GM12878 (cell line): Measurements from ENCODE around the gene PRKCD. TPM values are rescaled to one million over a fixed set of nuclear protein-coding genes. Genes with fewer than 3 reads are reported as not detected.
A peak's percentile ranks its signal among the peaks of the same experiment; 100 is the strongest.

Experiments used
- ATAC-seq: fragments of 200-7000 bp; cut with Tn5 transposase; 3 replicates; pipeline ENCODE4 v1.9.1; 2020; ENCODE audit warnings: mild to moderate bottlenecking, moderate library complexity
- BruUV-seq: library from RNA; stranded (reverse); fragments of 400-500 nt; replicated peaks from 2 replicates; lab custom pipeline; 2021; lab: Mats Ljungman, UMichigan
- CTCF ChIA-PET: fragments of 300-600 bp; sonication (Branson Sonifier 250); formaldehyde crosslinking; extraction: SDS; loops from one replicate; lab custom pipeline; 2021; ENCODE audit warnings: inconsistent platforms; lab: Yijun Ruan, JAX
- POLR2A ChIA-PET: fragments of 350-600 bp; formaldehyde crosslinking; extraction: SDS; loops from one replicate; lab custom pipeline; 2021; ENCODE audit warnings: inconsistent platforms; lab: Charles Lee
- RAD21 ChIA-PET: fragments of 300-600 bp; sonication (Branson Sonifier 250); formaldehyde crosslinking; loops from one replicate; lab custom pipeline; 2023; ENCODE audit warnings: antibody characterized with exemption; ENCODE audit not compliant: unreplicated experiment; lab: Charles Lee
- SMC1A ChIA-PET: fragments of 300-600 bp; sonication (Branson Sonifier 250); formaldehyde crosslinking; loops from one replicate; lab custom pipeline; 2023; ENCODE audit not compliant: unreplicated experiment, uncharacterized antibody; lab: Charles Lee
- DNase-seq: peaks from one replicate; pipeline ENCODE4 v3.0.0-alpha.2; 2011; ENCODE audit warnings: low read depth, low spot score
- FAIRE-seq: peaks from 3 replicates; lab custom pipeline; 2011; peaks lifted over from hg19 to GRCh38; lab: Jason Lieb, UNC
- H2AFZ ChIP-seq: 2 replicates; pipeline ENCODE4 v1.6.0; 2011; ENCODE audit warnings: low read depth, low read length, control low read depth; ENCODE audit not compliant: control insufficient read depth
- H3K27ac ChIP-seq: 2 replicates; pipeline ENCODE4 v1.5.1; 2011; ENCODE audit warnings: control low read depth; ENCODE audit not compliant: control insufficient read depth, insufficient read depth
- H3K27me3 ChIP-seq, 2 experiments: replicated peaks in 1 of 2; 2 replicates each; pipeline versions ENCODE4 v1.6.0 to v1.6.1; 2011; ENCODE audit warnings: low read length in 1 of 2; ENCODE audit not compliant: control insufficient read depth in 2 of 2, insufficient read depth in 2 of 2
- H3K36me3 ChIP-seq, 2 experiments: 2 replicates each; pipeline ENCODE4 v1.5.1; 2011; ENCODE audit warnings: low read length in 1 of 2; ENCODE audit not compliant: control insufficient read depth in 2 of 2, insufficient read depth in 2 of 2
- H3K4me1 ChIP-seq: 2 replicates; pipeline ENCODE4 v1.6.1; 2011; ENCODE audit warnings: mild to moderate bottlenecking, low read length, moderate library complexity, mixed read lengths; ENCODE audit not compliant: control insufficient read depth, insufficient read depth
- H3K4me2 ChIP-seq: 2 replicates; pipeline ENCODE4 v1.6.0; 2011; ENCODE audit warnings: control low read depth; ENCODE audit not compliant: control insufficient read depth, insufficient read depth
- H3K4me3 ChIP-seq: fragments of 200-600 bp; sonication (generic); 2 replicates; pipeline ENCODE4 v1.5.1; 2016
- H3K79me2 ChIP-seq: 2 replicates; pipeline ENCODE4 v1.6.0; 2011; ENCODE audit warnings: low read length; ENCODE audit not compliant: control insufficient read depth, insufficient read depth
- H3K9ac ChIP-seq: 2 replicates; pipeline ENCODE4 v1.8.0; 2011; ENCODE audit warnings: low read length, control low read depth, mixed read lengths; ENCODE audit not compliant: control insufficient read depth, insufficient read depth
- H3K9me3 ChIP-seq: replicated peaks from 3 replicates; pipeline ENCODE4 v1.5.1; 2011; ENCODE audit warnings: mild to moderate bottlenecking, low read length; ENCODE audit not compliant: control insufficient read depth, insufficient read depth
- H4K20me1 ChIP-seq: 2 replicates; pipeline ENCODE4 v1.6.0; 2011; ENCODE audit not compliant: control insufficient read depth, insufficient read depth
- SUPT20H ChIP-seq: IDR thresholded peaks from 2 replicates; pipeline ENCODE4 v1.6.1; 2011; ENCODE audit warnings: low read depth, mild to moderate bottlenecking, low read length, moderate library complexity, borderline replicate concordance; ENCODE audit not compliant: control insufficient read depth
- WGBS: methylation state at CpG from one replicate; pipeline ENCODE4 v1.1.6; 2016; ENCODE audit warnings: low lambda C conversion rate; ENCODE audit not compliant: insufficient replicate concordance, insufficient coverage; ENCODE audit errors: missing lambda C conversion rate; 5-methylcytosine and 5-hydroxymethylcytosine counted together
- in situ Hi-C: fragments of 300-500 bp; cut with MboI; formaldehyde crosslinking; loops from 9 replicates; pipeline ENCODE4 v1.14.3; 2018; ENCODE audit warnings: mixed read lengths
- intact Hi-C: fragments of 100-400 bp; cut with micrococcal nuclease; formaldehyde crosslinking; loops from one replicate; pipeline ENCODE4 v1.14.2; 2022; ENCODE audit not compliant: unreplicated experiment
- polyA plus RNA-seq, 11 experiments: library from polyadenylated mRNA; depleted of rRNA in 4 of 11; unstranded in 6 of 11; stranded (reverse) in 5 of 11; fragments of >200 nt; fragmentation: Nextera tagmentation in 4 of 11; fragmentation: Illumina TruSeq in 1 of 11; extraction: Ambion mirVana in 4 of 11; extraction: Trizol in 1 of 11; gene quantifications; 1 replicate in 1 of 11; 2 replicates in 10 of 11; pipeline versions ENCODE4 v1.2.1 to v1.2.3, GENCODE V29; 2011 to 2016; ENCODE audit warnings: inconsistent platforms in 2 of 11, missing spikeins in 2 of 11, low read depth in 1 of 11
- total RNA-seq, 4 experiments: library from RNA; depleted of rRNA in 3 of 4; stranded (reverse); fragments of >200 nt in 3 of 4; fragmentation: Illumina TruSeq in 1 of 4; extraction: Trizol in 1 of 4; gene quantifications; 2 replicates each; pipeline versions ENCODE4 v1.2.1 to v1.2.3, GENCODE V29; 2013 to 2021
- TF ChIP-seq, protein P1 (sequence below), 3 experiments: IDR thresholded peaks in 2 of 3; conservative IDR thresholded peaks in 1 of 3; 2 replicates each; pipeline ENCODE4 v1.5.1; 2011; ENCODE audit warnings: low read depth in 3 of 3, low read length in 3 of 3, mild to moderate bottlenecking in 3 of 3, control low read depth in 2 of 3, moderate library complexity in 2 of 3, inconsistent platforms in 1 of 3, mixed read lengths in 1 of 3; ENCODE audit not compliant: control insufficient read depth in 2 of 3, insufficient read depth in 1 of 3; ENCODE audit errors: extremely low read depth in 1 of 3

The PRKCD gene
- total and polyA plus RNA-seq, 10 of the 15 experiments (the other 5 are each of a cell fraction or from before 2014, with no cell fraction given) = 10.0 to 114 (median 42.4) TPM

DNA sequence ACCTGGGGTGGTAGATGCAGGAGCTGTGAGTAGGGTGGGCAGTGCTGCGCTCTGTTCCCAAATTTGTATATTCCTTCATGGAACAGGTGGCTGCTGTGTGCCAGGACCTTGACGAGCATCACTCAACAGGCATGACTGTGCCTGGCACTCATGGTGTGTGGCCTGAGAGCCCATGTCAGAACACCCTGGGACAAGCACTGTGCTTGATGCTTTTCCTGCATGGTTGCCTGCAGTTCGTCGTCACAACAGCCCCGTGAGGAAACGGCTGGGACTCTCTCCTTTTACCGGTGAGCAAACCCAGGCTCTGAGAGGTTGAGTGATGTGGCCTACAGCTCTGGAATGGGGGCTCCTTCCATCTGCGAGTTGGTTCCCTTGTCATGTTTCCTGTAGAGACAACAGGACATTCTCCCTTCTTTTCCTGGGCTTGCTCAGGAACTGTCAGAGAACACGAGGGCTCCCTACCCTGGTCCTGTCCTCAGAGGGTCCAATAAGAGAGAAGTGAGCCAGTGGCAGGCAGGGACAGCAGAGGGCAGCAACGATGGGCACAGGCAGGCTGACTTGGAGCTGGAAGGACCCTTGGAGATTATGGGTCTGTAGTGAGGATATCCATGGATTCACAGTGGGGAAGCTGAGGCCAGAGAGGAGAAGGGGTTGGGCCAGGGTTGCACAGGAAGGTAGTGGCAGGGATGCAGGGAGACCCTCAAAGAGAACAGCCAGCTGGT is 37.4 kb downstream of the PRKCD start:
- Histone ChIP-seq H3K27ac (no peak overlapping the region), H3K9me3 (no peaks in the 10 kb centered on the region), H3K4me1 (peaks cover 19% of the 10 kb centered on the region), H3K9ac (peak overlapping the region; percentile 37; the same call in 1 of the 2 replicates), H4K20me1 (no peaks in the 10 kb centered on the region), H3K27me3 (no peaks in the 10 kb centered on the region), H3K4me2 (peak overlapping the region; percentile 56), H2AFZ (no peak overlapping the region), H3K79me2 (peaks cover 8% of the 10 kb centered on the region), H3K4me3 (peak overlapping the region; percentile 25), H3K36me3 (peaks cover 6% of the 10 kb centered on the region in 2 experiments; a peak in 2 of 4 replicates)
- no peak for DNase-seq
- 87% methylated on average over 10 of the region's 10 CpGs for WGBS
- ChIA-PET RAD21 (interaction anchor here (0.7 to 5.2 kb wide), 4 partner anchors 29 to 82 kb away, joined by 4 to 151 read pairs (median 49); partner anchors contain the start of gene PRKCD), POLR2A (interaction anchor here (0.9 kb wide), 1 partner anchor 68 kb away, joined by 3 read pairs; no protein-coding TSS in a partner anchor), SMC1A (interaction anchor here (0.6 to 8.2 kb wide), 12 partner anchors 16 to 176 kb away, joined by 3 to 227 read pairs (median 3); partner anchors contain the start of gene RFT1), CTCF (interaction anchor here (0.6 to 11.3 kb wide), 13 partner anchors 13 to 513 kb away, joined by 3 to 476 read pairs (median 4); partner anchors contain the start of gene RFT1)
- in situ Hi-C loops (loop anchor here (5.0 kb wide), 1 partner anchor 66 kb away; the partner anchor contains the start of gene RFT1), intact Hi-C loops (no loop called here)
- TF ChIP-seq SUPT20H = no peak
- TF ChIP-seq, protein P1, sequence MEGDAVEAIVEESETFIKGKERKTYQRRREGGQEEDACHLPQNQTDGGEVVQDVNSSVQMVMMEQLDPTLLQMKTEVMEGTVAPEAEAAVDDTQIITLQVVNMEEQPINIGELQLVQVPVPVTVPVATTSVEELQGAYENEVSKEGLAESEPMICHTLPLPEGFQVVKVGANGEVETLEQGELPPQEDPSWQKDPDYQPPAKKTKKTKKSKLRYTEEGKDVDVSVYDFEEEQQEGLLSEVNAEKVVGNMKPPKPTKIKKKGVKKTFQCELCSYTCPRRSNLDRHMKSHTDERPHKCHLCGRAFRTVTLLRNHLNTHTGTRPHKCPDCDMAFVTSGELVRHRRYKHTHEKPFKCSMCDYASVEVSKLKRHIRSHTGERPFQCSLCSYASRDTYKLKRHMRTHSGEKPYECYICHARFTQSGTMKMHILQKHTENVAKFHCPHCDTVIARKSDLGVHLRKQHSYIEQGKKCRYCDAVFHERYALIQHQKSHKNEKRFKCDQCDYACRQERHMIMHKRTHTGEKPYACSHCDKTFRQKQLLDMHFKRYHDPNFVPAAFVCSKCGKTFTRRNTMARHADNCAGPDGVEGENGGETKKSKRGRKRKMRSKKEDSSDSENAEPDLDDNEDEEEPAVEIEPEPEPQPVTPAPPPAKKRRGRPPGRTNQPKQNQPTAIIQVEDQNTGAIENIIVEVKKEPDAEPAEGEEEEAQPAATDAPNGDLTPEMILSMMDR (IDR thresholded peaks at IDR 0.05 in 2 of 3, conservative IDR thresholded peaks at IDR 0.05 in 1 of 3; ENCODE audit: control insufficient read depth in 2 of 3, extremely low read depth in 1 of 3, insufficient read depth in 1 of 3, low read depth in 3 of 3, low read length in 3 of 3) = peak in 2 of 3 experiments; percentile 23 to 29; a peak in 2 of 6 replicates
- BruUV-seq = no TSS peak
- no peak for FAIRE-seq
- no peak for ATAC-seq
